Measurements from ENCODE around the gene SDHB. TPM values are rescaled to one million over a fixed set of nuclear protein-coding genes. Genes with fewer than 3 reads are reported as not detected.

SDHB gene
- total and polyA plus RNA-seq, 2 donors (not counting 1 experiment from before 2014, with no cell fraction given) = 58.0 to 61.0 TPM

DNA sequence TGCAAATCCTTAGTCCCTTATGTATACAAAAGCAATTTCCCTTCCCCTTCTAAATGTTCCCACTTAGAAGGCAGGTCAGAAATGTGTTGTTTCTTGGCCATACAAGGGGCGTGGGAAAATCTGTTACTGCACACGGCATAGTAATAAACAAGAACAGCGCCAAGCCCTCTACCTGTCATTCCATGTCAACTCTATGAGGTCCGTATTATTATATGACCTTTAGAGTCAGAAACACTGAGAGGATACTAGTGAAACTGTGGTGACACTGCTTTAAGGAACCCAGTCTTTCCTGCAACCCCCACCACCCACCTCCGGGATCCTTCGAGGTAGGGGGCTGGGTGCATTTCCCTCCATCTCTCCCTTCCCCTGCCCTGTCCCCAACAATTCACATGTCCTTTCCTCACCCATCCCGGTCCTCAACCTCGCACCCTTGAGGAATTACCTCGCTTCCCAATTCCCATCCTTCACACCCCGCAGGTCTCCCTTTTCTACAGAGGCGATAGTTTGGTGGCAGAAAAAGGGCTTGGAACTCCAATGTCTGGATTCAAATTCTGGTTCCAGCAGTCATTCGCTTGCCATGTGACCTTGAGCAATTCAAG, 647 bp downstream of the SDHB start:
- ChIA-PET CTCF (interaction anchor here (0.6 kb wide), 1 partner anchor 591 kb away, joined by 3 read pairs; no protein-coding TSS in a partner anchor), POLR2A (no interaction called here)

DNA sequence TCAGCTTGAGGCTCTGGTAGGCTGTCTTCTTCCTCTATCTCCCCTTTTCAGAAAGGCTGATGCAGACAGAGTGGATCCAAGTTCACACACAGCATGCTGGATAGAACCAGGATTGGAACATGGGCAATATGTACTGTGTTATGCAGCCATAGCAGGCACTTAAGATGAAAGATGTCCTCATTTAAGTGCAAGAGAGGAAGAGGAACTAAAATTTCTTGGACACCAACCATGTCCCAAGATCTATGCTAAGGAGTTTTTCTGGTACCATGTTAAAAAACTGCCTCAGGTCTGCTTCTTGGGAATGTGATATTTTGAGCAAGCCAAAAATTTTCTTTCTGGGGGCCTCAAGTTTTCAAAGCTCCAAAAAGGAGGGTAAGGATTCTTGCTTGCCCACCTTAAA, 1.2 kb downstream of the SDHB start:
- Histone ChIP-seq H3K9me3 (ENCODE audit: control extremely low read depth in 1 of 3, control insufficient read depth in 2 of 3, insufficient read depth in 1 of 3, low read length in 2 of 3) (no peaks in the 10 kb centered on the region), H3K79me2 (ENCODE audit: control insufficient read depth, insufficient read depth, low read length) (peaks cover 65% of the 10 kb centered on the region), H3K27me3 (replicated peaks in 1 of 4; ENCODE audit: control extremely low read depth in 1 of 4, control insufficient read depth in 3 of 4, insufficient read depth in 4 of 4, low read length in 3 of 4) (no peaks in the 10 kb centered on the region), H2AFZ (ENCODE audit: insufficient read depth, low read depth, low read length, poor library complexity, severe bottlenecking) (no peak overlapping the region), H4K20me1 (ENCODE audit: control insufficient read depth, insufficient read depth, low read length, poor library complexity, severe bottlenecking) (peaks cover 9% of the 10 kb centered on the region), H3K36me3 (replicated peaks in 1 of 2; ENCODE audit: control extremely low read depth in 1 of 2, control insufficient read depth in 1 of 2, extremely low read depth in 1 of 2, insufficient read depth in 2 of 2, low read length in 1 of 2) (peaks cover 2 to 17% of the 10 kb centered on the region in 2 experiments), H3K4me1 (ENCODE audit: control insufficient read depth in 2 of 2, insufficient read depth in 2 of 2, low read length in 2 of 2) (peaks cover 12 to 13% of the 10 kb centered on the region in 2 donors), H3K4me3 (ENCODE audit: control extremely low read depth in 1 of 5, extremely low read depth in 1 of 5, insufficient read depth in 1 of 5, low read depth in 2 of 5, low read length in 4 of 5) (no peak overlapping the region), H3K9ac (ENCODE audit: low read length) (no peak overlapping the region), H3K27ac (ENCODE audit: low read length in 2 of 2) (peak overlapping the region in 1 of 2 donors; percentile 83), H3K4me2 (replicated peaks; ENCODE audit: low read depth, low read length, poor library complexity, severe bottlenecking) (peak overlapping the region; percentile 83)
- intact Hi-C loops (cut with micrococcal nuclease) = no loop called here
- DNase-seq (no peak), ATAC-seq (ENCODE audit: low read depth) (no peak)
- H3K27me3 Mint-ChIP-seq = no peaks in the 10 kb centered on the region
- H3K9me3 Mint-ChIP-seq (ENCODE audit: insufficient read depth) = no peaks in the 10 kb centered on the region
- peaks cover 30% of the 10 kb centered on the region for H3K4me1 Mint-ChIP-seq
- peak overlapping the region; percentile 68 for H3K4me3 Mint-ChIP-seq
- TF ChIP-seq, protein P1, sequence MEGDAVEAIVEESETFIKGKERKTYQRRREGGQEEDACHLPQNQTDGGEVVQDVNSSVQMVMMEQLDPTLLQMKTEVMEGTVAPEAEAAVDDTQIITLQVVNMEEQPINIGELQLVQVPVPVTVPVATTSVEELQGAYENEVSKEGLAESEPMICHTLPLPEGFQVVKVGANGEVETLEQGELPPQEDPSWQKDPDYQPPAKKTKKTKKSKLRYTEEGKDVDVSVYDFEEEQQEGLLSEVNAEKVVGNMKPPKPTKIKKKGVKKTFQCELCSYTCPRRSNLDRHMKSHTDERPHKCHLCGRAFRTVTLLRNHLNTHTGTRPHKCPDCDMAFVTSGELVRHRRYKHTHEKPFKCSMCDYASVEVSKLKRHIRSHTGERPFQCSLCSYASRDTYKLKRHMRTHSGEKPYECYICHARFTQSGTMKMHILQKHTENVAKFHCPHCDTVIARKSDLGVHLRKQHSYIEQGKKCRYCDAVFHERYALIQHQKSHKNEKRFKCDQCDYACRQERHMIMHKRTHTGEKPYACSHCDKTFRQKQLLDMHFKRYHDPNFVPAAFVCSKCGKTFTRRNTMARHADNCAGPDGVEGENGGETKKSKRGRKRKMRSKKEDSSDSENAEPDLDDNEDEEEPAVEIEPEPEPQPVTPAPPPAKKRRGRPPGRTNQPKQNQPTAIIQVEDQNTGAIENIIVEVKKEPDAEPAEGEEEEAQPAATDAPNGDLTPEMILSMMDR (IDR thresholded peaks at IDR 0.05) = no peak
- no peak for TF ChIP-seq EZH2 (IDR thresholded peaks at IDR 0.05; ENCODE audit: borderline replicate concordance, insufficient read depth, low read depth, low read length, poor library complexity, severe bottlenecking)
- no peak overlapping the region for H3K27ac Mint-ChIP-seq
- CTCF ChIA-PET = interaction anchor here (0.6 kb wide), 1 partner anchor 591 kb away, joined by 3 read pairs; no protein-coding TSS in a partner anchor
- POLR2A ChIA-PET = no interaction called here

More for the DNA sequence above, 647 bp downstream of the SDHB start:
- peak overlapping the region; percentile 80 for H2AFZ ChIP-seq (ENCODE audit: insufficient read depth, low read depth, low read length, poor library complexity, severe bottlenecking)
- peak overlapping the region; percentile 61 to 90 (median 81) for H3K4me3 ChIP-seq (ENCODE audit: control extremely low read depth in 1 of 5, extremely low read depth in 1 of 5, insufficient read depth in 1 of 5, low read depth in 2 of 5, low read length in 4 of 5)
- peaks cover 12 to 13% of the 10 kb centered on the region in 2 donors for H3K4me1 ChIP-seq (ENCODE audit: control insufficient read depth in 2 of 2, insufficient read depth in 2 of 2, low read length in 2 of 2)
- no peak for TF ChIP-seq EZH2 (IDR thresholded peaks at IDR 0.05; ENCODE audit: borderline replicate concordance, insufficient read depth, low read depth, low read length, poor library complexity, severe bottlenecking)
- TF ChIP-seq, protein P1 (IDR thresholded peaks at IDR 0.05) = no peak
- Mint-ChIP-seq H3K27me3 (peaks cover 4% of the 10 kb centered on the region), H3K9me3 (ENCODE audit: insufficient read depth) (no peaks in the 10 kb centered on the region), H3K4me1 (peaks cover 30% of the 10 kb centered on the region), H3K27ac (peak overlapping the region; percentile 97), H3K4me3 (peak overlapping the region; percentile 99)
- no peak for ATAC-seq (ENCODE audit: low read depth)
- H3K79me2 ChIP-seq (ENCODE audit: control insufficient read depth, insufficient read depth, low read length) = peaks cover 60% of the 10 kb centered on the region
- H3K27ac ChIP-seq (ENCODE audit: low read length in 2 of 2) = peak overlapping the region; percentile 58 to 83
- 17% methylated on average over 5 of the region's 12 CpGs for WGBS (ENCODE audit: insufficient coverage)
- intact Hi-C loops (cut with micrococcal nuclease) = no loop called here
- no peaks in the 10 kb centered on the region for H3K9me3 ChIP-seq (ENCODE audit: control extremely low read depth in 1 of 3, control insufficient read depth in 2 of 3, insufficient read depth in 1 of 3, low read length in 2 of 3)
- H3K27me3 ChIP-seq (replicated peaks in 1 of 4; ENCODE audit: control extremely low read depth in 1 of 4, control insufficient read depth in 3 of 4, insufficient read depth in 4 of 4, low read length in 3 of 4) = no peaks in the 10 kb centered on the region
- peaks cover 7% of the 10 kb centered on the region for H4K20me1 ChIP-seq (ENCODE audit: control insufficient read depth, insufficient read depth, low read length, poor library complexity, severe bottlenecking)
- peaks cover 2 to 17% of the 10 kb centered on the region in 2 experiments for H3K36me3 ChIP-seq (replicated peaks in 1 of 2; ENCODE audit: control extremely low read depth in 1 of 2, control insufficient read depth in 1 of 2, extremely low read depth in 1 of 2, insufficient read depth in 2 of 2, low read length in 1 of 2)
- H3K9ac ChIP-seq (ENCODE audit: low read length) = peak overlapping the region; percentile 78
- H3K4me2 ChIP-seq (replicated peaks; ENCODE audit: low read depth, low read length, poor library complexity, severe bottlenecking) = peak overlapping the region; percentile 83
- no peak for DNase-seq

All from B cell (primary cell).